GM10847 (cell line): ENCODE data around the gene NAA10.

Experiments
- POLR2A ChIP-seq: IDR thresholded peaks from 2 replicates; pipeline ENCODE4 v1.6.1; 2011; ENCODE audit not compliant: insufficient read length; ENCODE audit errors: extremely low read depth

The NAA10 gene

GRCh38 chrX:153969125-153969903, 34.5 kb upstream of the NAA10 start:
- no peak for TF ChIP-seq POLR2A

- TF ChIP-seq POLR2A: no peak
Observed at GRCh38 chrX:153968754-153969124, 33.9 kb upstream of the NAA10 start.

- TF ChIP-seq POLR2A: no peak
Observed at GRCh38 chrX:153968255-153968654, 33.4 kb upstream of the NAA10 start.

- TF ChIP-seq POLR2A: no peak
Observed at GRCh38 chrX:153967536-153968224, 32.8 kb upstream of the NAA10 start.

- TF ChIP-seq POLR2A: no peak
Observed at GRCh38 chrX:153966841-153967535, 32.2 kb upstream of the NAA10 start.

GRCh38 chrX:153966283-153966688, 31.4 kb upstream of the NAA10 start:
- no peak for TF ChIP-seq POLR2A

GRCh38 chrX:153965406-153965805, 30.6 kb upstream of the NAA10 start:
- TF ChIP-seq POLR2A: no peak

- no peak for TF ChIP-seq POLR2A
Observed at GRCh38 chrX:153964105-153964504, 29.3 kb upstream of the NAA10 start.

GRCh38 chrX:153963546-153963945, 28.7 kb upstream of the NAA10 start:
- TF ChIP-seq POLR2A: no peak

- no peak for TF ChIP-seq POLR2A
Observed at GRCh38 chrX:153961292-153961691, 26.5 kb upstream of the NAA10 start.

- no peak for TF ChIP-seq POLR2A
Observed at GRCh38 chrX:153960786-153961185, 25.9 kb upstream of the NAA10 start.

- no peak for TF ChIP-seq POLR2A
Observed at GRCh38 chrX:153960077-153960476, 25.2 kb upstream of the NAA10 start.

- TF ChIP-seq POLR2A: no peak
Observed at GRCh38 chrX:153959649-153960048, 24.8 kb upstream of the NAA10 start.

- TF ChIP-seq POLR2A: no peak
Observed at GRCh38 chrX:153958605-153959004, 23.8 kb upstream of the NAA10 start.

- no peak for TF ChIP-seq POLR2A
Observed at GRCh38 chrX:153957224-153957623, 22.4 kb upstream of the NAA10 start.
